Prostate gland (tissue), 2 donors: ENCODE data around the gene CDK19.

ENCODE experiments used
- CTCF ChIP-seq, 4 experiments: fragments of 200-600 bp in 2 of 4; fragments of 450-650 bp in 2 of 4; sonication (generic) in 2 of 4; IDR thresholded peaks; 1 replicate in 3 of 4; 2 replicates in 1 of 4; pipeline ENCODE4 v1.5.1; 2016 to 2019; ENCODE audit warnings: antibody characterized with exemption in 4 of 4, mild to moderate bottlenecking in 2 of 4, moderate library complexity in 2 of 4
- POLR2A ChIP-seq: fragments of 450-650 bp; IDR thresholded peaks from one replicate; pipeline ENCODE4 v1.6.1; 2016; ENCODE audit warnings: antibody characterized with exemption, mild to moderate bottlenecking
- POLR2AphosphoS5 ChIP-seq: sonication (generic); formaldehyde crosslinking; IDR thresholded peaks from one replicate; pipeline ENCODE4 v1.6.1; 2017; ENCODE audit warnings: antibody characterized with exemption

DNA sequence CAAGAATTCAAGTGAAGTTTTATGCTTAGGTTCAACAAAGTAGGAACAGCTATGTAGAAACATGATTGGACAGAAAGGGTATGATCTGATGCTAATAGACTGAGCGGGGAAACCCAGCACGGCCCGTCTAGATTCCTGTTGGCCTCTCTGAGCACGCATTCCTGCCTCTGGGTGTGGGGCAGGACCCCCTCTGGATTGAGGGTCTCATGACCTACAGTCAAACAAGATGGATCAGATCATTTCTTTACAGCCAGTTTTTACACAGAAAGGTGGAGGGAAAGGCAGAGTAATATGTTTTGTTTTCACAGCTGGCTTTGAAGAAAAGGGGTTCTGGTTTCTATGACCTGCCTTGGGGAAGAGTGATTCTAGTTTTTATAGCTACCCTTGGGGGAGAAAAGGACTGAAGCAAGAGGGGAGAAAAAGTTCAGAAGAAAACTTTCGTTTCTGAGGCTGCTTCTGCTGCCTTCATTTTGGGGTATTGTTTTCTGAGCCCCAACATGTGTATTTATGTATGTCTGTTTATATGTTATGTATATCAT is 239.3 kb downstream of the CDK19 start:
- TF ChIP-seq POLR2A (no peak), CTCF (IDR thresholded peaks at IDR 0.05) (no peak), POLR2AphosphoS5 (no peak)
